GM21423 (cell line): Measurements from ENCODE around the gene RPUSD1.
"Not testable (repeated sequence)": the region's sequence is repeated elsewhere in the genome, so short reads cannot be mapped to it uniquely, and the experiment has no call there.

Experiments used
- ATAC-seq: cut with Tn5 transposase; IDR thresholded peaks from one replicate; pipeline ENCODE4 v1.9.1; 2021; ENCODE audit warnings: mild to moderate bottlenecking, moderate library complexity; ENCODE audit not compliant: unreplicated experiment

The RPUSD1 gene

GRCh38 chr16:787978-788398, at the start of gene RPUSD1:
RPUSD1 (minus strand) TSS chr16:788381; CDS start chr16:787737, 644 bp downstream.
- peak; percentile 23 for ATAC-seq

- not testable (repeated sequence) for ATAC-seq
These were observed 48.6 kb upstream of the RPUSD1 start for GRCh38 chr16:836822-837221.

GRCh38 chr16:836221-836620, 48.0 kb upstream of the RPUSD1 start:
- ATAC-seq, result no peak

GRCh38 chr16:835373-835772, 47.2 kb upstream of the RPUSD1 start:
- no peak for ATAC-seq

GRCh38 chr16:833411-833810, 45.2 kb upstream of the RPUSD1 start:
- ATAC-seq, result no peak

- no peak for ATAC-seq
These were observed 44.6 kb upstream of the RPUSD1 start for GRCh38 chr16:832652-833336.

- ATAC-seq, result no peak
These were observed 43.6 kb upstream of the RPUSD1 start for GRCh38 chr16:831571-832413.

GRCh38 chr16:830871-831570, 42.8 kb upstream of the RPUSD1 start:
- ATAC-seq, result no peak

- no peak for ATAC-seq
These were observed 42.1 kb upstream of the RPUSD1 start for GRCh38 chr16:830107-830870.

GRCh38 chr16:828891-829290, 40.7 kb upstream of the RPUSD1 start:
- ATAC-seq, result no peak

GRCh38 chr16:827513-827912, 39.3 kb upstream of the RPUSD1 start:
- ATAC-seq, result no peak

- no peak for ATAC-seq
These were observed 37.3 kb upstream of the RPUSD1 start for GRCh38 chr16:825341-826061.

- ATAC-seq, result no peak
These were observed 36.4 kb upstream of the RPUSD1 start for GRCh38 chr16:824601-825000.

- no peak for ATAC-seq
These were observed 36.0 kb upstream of the RPUSD1 start for GRCh38 chr16:824194-824593.

GRCh38 chr16:822909-823297, 34.7 kb upstream of the RPUSD1 start:
- no peak for ATAC-seq

GRCh38 chr16:822174-822908, 34.2 kb upstream of the RPUSD1 start:
- ATAC-seq, result no peak

- ATAC-seq, result no peak
These were observed 33.6 kb upstream of the RPUSD1 start for GRCh38 chr16:821751-822150.

GRCh38 chr16:820748-821147, 32.6 kb upstream of the RPUSD1 start:
- no peak for ATAC-seq

GRCh38 chr16:820044-820408, 31.8 kb upstream of the RPUSD1 start:
- not testable (repeated sequence) for ATAC-seq
